IPS-18a (cell line): ENCODE results near the gene BLTP3B.
"Not testable (repeated sequence)": the region's sequence is repeated elsewhere in the genome, so short reads cannot be mapped to it uniquely, and the experiment has no call there.

Experiments
- H3K27ac ChIP-seq: one replicate; pipeline ENCODE4 v1.5.1; 2013; ENCODE audit warnings: low read length
- H3K27me3 ChIP-seq: one replicate; pipeline ENCODE4 v1.6.1; 2013; ENCODE audit warnings: mild to moderate bottlenecking, low read length; ENCODE audit not compliant: control insufficient read depth, insufficient read depth
- H3K36me3 ChIP-seq: one replicate; pipeline ENCODE4 v1.6.1; 2013; ENCODE audit warnings: low read depth, low read length; ENCODE audit not compliant: control insufficient read depth
- H3K4me1 ChIP-seq: one replicate; pipeline ENCODE4 v1.6.1; 2013; ENCODE audit warnings: low read depth, low read length; ENCODE audit not compliant: control insufficient read depth
- H3K4me3 ChIP-seq: one replicate; pipeline ENCODE4 v1.5.1; 2013; ENCODE audit warnings: low read length
- H3K9ac ChIP-seq: one replicate; pipeline ENCODE4 v1.6.1; 2013; ENCODE audit warnings: mild to moderate bottlenecking, low read length, moderate library complexity
- H3K9me3 ChIP-seq: one replicate; pipeline ENCODE4 v1.6.1; 2013; ENCODE audit warnings: low read depth, low read length; ENCODE audit not compliant: control insufficient read depth

The BLTP3B gene

GRCh38 chr12:100142851-100143559, at the start of gene BLTP3B:
Gene BLTP3B, minus strand, starts transcription at chr12:100142874. Its CDS starts 239 bp downstream, at chr12:100142635.
- Histone ChIP-seq H3K27me3 (no peaks in the 10 kb centered on the region), H3K9me3 (no peaks in the 10 kb centered on the region), H3K4me1 (peaks cover 12% of the 10 kb centered on the region), H3K4me3 (peak within 1 kb of the TSS; percentile 91), H3K27ac (peak within 1 kb of the TSS; percentile 72), H3K9ac (peak within 1 kb of the TSS; percentile 94), H3K36me3 (no peaks in the 10 kb centered on the region)

GRCh38 chr12:100189636-100190394, 47.1 kb upstream of the BLTP3B start:
- no peak overlapping the region for H3K4me3 ChIP-seq
- peaks cover 3% of the 10 kb centered on the region for H3K36me3 ChIP-seq
- no peak overlapping the region for H3K27ac ChIP-seq
- H3K4me1 ChIP-seq = no peaks in the 10 kb centered on the region
- no peaks in the 10 kb centered on the region for H3K27me3 ChIP-seq
- no peak overlapping the region for H3K9ac ChIP-seq
- H3K9me3 ChIP-seq = no peaks in the 10 kb centered on the region

GRCh38 chr12:100188888-100189635, 46.4 kb upstream of the BLTP3B start:
- H3K27me3 ChIP-seq, H3K36me3 ChIP-seq, H3K4me3 ChIP-seq, H3K4me1 ChIP-seq, H3K9ac ChIP-seq, H3K9me3 ChIP-seq, H3K27ac ChIP-seq: not testable (repeated sequence)

GRCh38 chr12:100187857-100188519, 45.3 kb upstream of the BLTP3B start:
- H3K9me3 ChIP-seq = no peaks in the 10 kb centered on the region
- no peaks in the 10 kb centered on the region for H3K4me1 ChIP-seq
- no peak overlapping the region for H3K27ac ChIP-seq
- H3K27me3 ChIP-seq = no peaks in the 10 kb centered on the region
- no peak overlapping the region for H3K4me3 ChIP-seq
- no peak overlapping the region for H3K9ac ChIP-seq
- H3K36me3 ChIP-seq = no peaks in the 10 kb centered on the region

GRCh38 chr12:100187068-100187467, 44.4 kb upstream of the BLTP3B start:
- Histone ChIP-seq H3K4me3 (no peak overlapping the region), H3K36me3 (no peaks in the 10 kb centered on the region), H3K27ac (no peak overlapping the region), H3K9ac (no peak overlapping the region), H3K4me1 (peaks cover 3% of the 10 kb centered on the region), H3K27me3 (no peaks in the 10 kb centered on the region), H3K9me3 (no peaks in the 10 kb centered on the region)

GRCh38 chr12:100186071-100186470, 43.4 kb upstream of the BLTP3B start:
- H3K36me3 ChIP-seq = no peaks in the 10 kb centered on the region
- no peaks in the 10 kb centered on the region for H3K27me3 ChIP-seq
- no peak overlapping the region for H3K27ac ChIP-seq
- no peaks in the 10 kb centered on the region for H3K9me3 ChIP-seq
- no peak overlapping the region for H3K9ac ChIP-seq
- H3K4me1 ChIP-seq = peaks cover 3% of the 10 kb centered on the region
- H3K4me3 ChIP-seq = no peak overlapping the region

- Histone ChIP-seq H3K27ac (no peak overlapping the region), H3K4me1 (peaks cover 3% of the 10 kb centered on the region), H3K27me3 (no peaks in the 10 kb centered on the region), H3K9ac (no peak overlapping the region), H3K9me3 (no peaks in the 10 kb centered on the region), H3K4me3 (no peak overlapping the region), H3K36me3 (no peaks in the 10 kb centered on the region)
These were observed 42.8 kb upstream of the BLTP3B start for GRCh38 chr12:100185361-100185894.

- Histone ChIP-seq H3K4me3 (no peak overlapping the region), H3K27me3 (no peaks in the 10 kb centered on the region), H3K4me1 (peaks cover 3% of the 10 kb centered on the region), H3K27ac (no peak overlapping the region), H3K9me3 (no peaks in the 10 kb centered on the region), H3K9ac (no peak overlapping the region), H3K36me3 (no peaks in the 10 kb centered on the region)
These were observed 42.0 kb upstream of the BLTP3B start for GRCh38 chr12:100184549-100185145.

GRCh38 chr12:100179252-100179651, 36.6 kb upstream of the BLTP3B start:
- no peaks in the 10 kb centered on the region for H3K27me3 ChIP-seq
- H3K36me3 ChIP-seq = no peaks in the 10 kb centered on the region
- no peaks in the 10 kb centered on the region for H3K9me3 ChIP-seq
- H3K4me1 ChIP-seq = peaks cover 3% of the 10 kb centered on the region
- no peak overlapping the region for H3K4me3 ChIP-seq
- H3K27ac ChIP-seq = no peak overlapping the region
- H3K9ac ChIP-seq = no peak overlapping the region

GRCh38 chr12:100176493-100176892, 33.8 kb upstream of the BLTP3B start:
- H3K4me1 ChIP-seq, H3K27ac ChIP-seq, H3K9ac ChIP-seq, H3K4me3 ChIP-seq, H3K36me3 ChIP-seq, H3K9me3 ChIP-seq, H3K27me3 ChIP-seq: not testable (repeated sequence)

- no peak overlapping the region for H3K27ac ChIP-seq
- no peaks in the 10 kb centered on the region for H3K36me3 ChIP-seq
- H3K4me3 ChIP-seq = no peak overlapping the region
- no peaks in the 10 kb centered on the region for H3K9me3 ChIP-seq
- H3K4me1 ChIP-seq = no peaks in the 10 kb centered on the region
- H3K9ac ChIP-seq = no peak overlapping the region
- no peaks in the 10 kb centered on the region for H3K27me3 ChIP-seq
These were observed 31.8 kb upstream of the BLTP3B start for GRCh38 chr12:100174495-100174894.
